HepG2 (cell line): ENCODE data around the gene ZNF213. TPM values are rescaled to one million over a fixed set of nuclear protein-coding genes. Genes with fewer than 3 reads are reported as not detected.

Experiments
- ADNP ChIP-seq: sonication (generic); formaldehyde crosslinking; IDR thresholded peaks from 2 replicates; pipeline ENCODE4 v1.4.0; 2020; ENCODE audit warnings: missing genetic modification reagents
- DMAP1 ChIP-seq: IDR thresholded peaks from 2 replicates; pipeline ENCODE4 v1.6.1; 2016
- ETV6 ChIP-seq: sonication (generic); formaldehyde crosslinking; conservative IDR thresholded peaks from 2 replicates; pipeline ENCODE4 v1.4.0; 2020; ENCODE audit warnings: missing genetic modification reagents
- HNRNPH1 ChIP-seq: fragments of 200-400 bp; formaldehyde crosslinking; optimal IDR thresholded peaks from 2 replicates; pipeline ENCODE3; 2017; ENCODE audit warnings: mild to moderate bottlenecking, low read depth, low read length
- MAFG ChIP-seq: sonication (generic); formaldehyde crosslinking; IDR thresholded peaks from 2 replicates; pipeline ENCODE4 v1.5.1; 2020; ENCODE audit warnings: mild to moderate bottlenecking, missing genetic modification reagents
- MYNN ChIP-seq: sonication (generic); formaldehyde crosslinking; IDR thresholded peaks from 2 replicates; pipeline ENCODE4 v1.4.0; 2020; ENCODE audit warnings: mild to moderate bottlenecking, low read depth, missing genetic modification reagents
- NFE2 ChIP-seq: sonication (generic); formaldehyde crosslinking; IDR thresholded peaks from 2 replicates; pipeline ENCODE4 v1.4.0; 2020; ENCODE audit warnings: missing genetic modification reagents
- RAD51 ChIP-seq: fragments of 450-650 bp; IDR thresholded peaks from 2 replicates; pipeline ENCODE4 v1.6.1; 2016; ENCODE audit warnings: borderline replicate concordance
- RARA ChIP-seq: IDR thresholded peaks from 2 replicates; pipeline ENCODE4 v1.6.1; 2016; ENCODE audit warnings: missing genetic modification reagents, missing compliant biosample characterization
- SNAPC2 ChIP-seq: sonication (generic); formaldehyde crosslinking; IDR thresholded peaks from 2 replicates; pipeline ENCODE4 v1.8.1; 2022; ENCODE audit warnings: mild to moderate bottlenecking, missing genetic modification reagents
- SSRP1 ChIP-seq: IDR thresholded peaks from 2 replicates; pipeline ENCODE4 v1.6.1; 2016; ENCODE audit warnings: control low read depth
- TBL1XR1 ChIP-seq: fragments of 150-350 bp; IDR thresholded peaks from 2 replicates; pipeline ENCODE4 v1.6.1; 2014; ENCODE audit warnings: borderline replicate concordance, low read length; ENCODE audit not compliant: partially characterized antibody
- THAP11 ChIP-seq: IDR thresholded peaks from 2 replicates; pipeline ENCODE4 v1.6.1; 2016; ENCODE audit warnings: missing biosample characterization, missing genetic modification reagents
- ZNF17 ChIP-seq: sonication (generic); formaldehyde crosslinking; IDR thresholded peaks from 2 replicates; pipeline ENCODE4 v1.5.0; 2020; ENCODE audit warnings: mild to moderate bottlenecking, missing genetic modification reagents
- ZNF235 ChIP-seq: sonication (generic); formaldehyde crosslinking; IDR thresholded peaks from 2 replicates; pipeline ENCODE4 v1.8.1; 2023; ENCODE audit warnings: mild to moderate bottlenecking, missing genetic modification reagents, borderline replicate concordance
- ZNF614 ChIP-seq: IDR thresholded peaks from 2 replicates; pipeline ENCODE4 v1.6.1; 2018; ENCODE audit warnings: missing biosample characterization, missing genetic modification reagents, inconsistent platforms, borderline replicate concordance
- polyA plus RNA-seq, 8 experiments: library from polyadenylated mRNA; depleted of rRNA in 3 of 8; stranded (reverse) in 7 of 8; unstranded in 1 of 8; fragments of >200 nt; fragmentation: Illumina TruSeq in 4 of 8; extraction: Trizol in 4 of 8; gene quantifications; 2 replicates each; pipeline versions ENCODE4 v1.2.1 to v1.2.3, GENCODE V29; 2011 to 2016; ENCODE audit warnings: low read depth in 4 of 8, missing spikeins in 1 of 8, mixed read lengths in 1 of 8; ENCODE audit not compliant: insufficient read depth in 1 of 8
- total RNA-seq, 5 experiments: library from RNA; depleted of rRNA; stranded (reverse); fragments of >200 nt; fragmentation: Illumina TruSeq; extraction: Trizol; gene quantifications; 2 replicates each; pipeline ENCODE4 v1.2.3, GENCODE V29; 2016; ENCODE audit warnings: low read depth in 1 of 5
- TF ChIP-seq, protein P1 (sequence below): sonication (generic); formaldehyde crosslinking; IDR thresholded peaks from 2 replicates; pipeline ENCODE4 v1.4.0; 2020; ENCODE audit warnings: mild to moderate bottlenecking, missing genetic modification reagents
- TF ChIP-seq, protein P2 (sequence below): sonication (generic); formaldehyde crosslinking; conservative IDR thresholded peaks from 2 replicates; pipeline ENCODE4 v1.4.0; 2020; ENCODE audit warnings: missing genetic modification reagents
- TF ChIP-seq, protein P3 (sequence below): sonication (generic); formaldehyde crosslinking; IDR thresholded peaks from 2 replicates; pipeline ENCODE4 v1.4.0; 2020; ENCODE audit warnings: missing genetic modification reagents, borderline replicate concordance
- TF ChIP-seq, protein P4 (sequence below): sonication (generic); IDR thresholded peaks from 2 replicates; pipeline ENCODE4 v1.6.1; 2016; ENCODE audit warnings: low read depth, borderline replicate concordance

Gene ZNF213
- total and polyA plus RNA-seq, 2 of the 13 experiments (the other 11 are each of a cell fraction or from before 2014, with no cell fraction given) = 0.59 to 0.97 TPM

GRCh38 chr16:3158510-3159314 is 23.9 kb downstream of the ZNF213 start (continued):
- TF ChIP-seq NFE2 (CRISPR knock-in tag) (no peak), ZNF614 (peak; percentile 19; the same call in 1 of the 2 replicates), ADNP (CRISPR knock-in tag) (no peak), DMAP1 (CRISPR knock-in tag) (peak; percentile 56), MYNN (CRISPR knock-in tag) (no peak), SSRP1 (CRISPR knock-in tag) (no peak), ZNF235 (CRISPR knock-in tag) (no peak), ETV6 (CRISPR knock-in tag) (no peak), RAD51 (no peak), RARA (no peak), ZNF17 (no peak), HNRNPH1 (no peak), SNAPC2 (CRISPR knock-in tag) (no peak), THAP11 (peak; percentile 64; the same call in 1 of the 2 replicates), MAFG (no peak), TBL1XR1 (no peak)
- TF ChIP-seq, protein P1, sequence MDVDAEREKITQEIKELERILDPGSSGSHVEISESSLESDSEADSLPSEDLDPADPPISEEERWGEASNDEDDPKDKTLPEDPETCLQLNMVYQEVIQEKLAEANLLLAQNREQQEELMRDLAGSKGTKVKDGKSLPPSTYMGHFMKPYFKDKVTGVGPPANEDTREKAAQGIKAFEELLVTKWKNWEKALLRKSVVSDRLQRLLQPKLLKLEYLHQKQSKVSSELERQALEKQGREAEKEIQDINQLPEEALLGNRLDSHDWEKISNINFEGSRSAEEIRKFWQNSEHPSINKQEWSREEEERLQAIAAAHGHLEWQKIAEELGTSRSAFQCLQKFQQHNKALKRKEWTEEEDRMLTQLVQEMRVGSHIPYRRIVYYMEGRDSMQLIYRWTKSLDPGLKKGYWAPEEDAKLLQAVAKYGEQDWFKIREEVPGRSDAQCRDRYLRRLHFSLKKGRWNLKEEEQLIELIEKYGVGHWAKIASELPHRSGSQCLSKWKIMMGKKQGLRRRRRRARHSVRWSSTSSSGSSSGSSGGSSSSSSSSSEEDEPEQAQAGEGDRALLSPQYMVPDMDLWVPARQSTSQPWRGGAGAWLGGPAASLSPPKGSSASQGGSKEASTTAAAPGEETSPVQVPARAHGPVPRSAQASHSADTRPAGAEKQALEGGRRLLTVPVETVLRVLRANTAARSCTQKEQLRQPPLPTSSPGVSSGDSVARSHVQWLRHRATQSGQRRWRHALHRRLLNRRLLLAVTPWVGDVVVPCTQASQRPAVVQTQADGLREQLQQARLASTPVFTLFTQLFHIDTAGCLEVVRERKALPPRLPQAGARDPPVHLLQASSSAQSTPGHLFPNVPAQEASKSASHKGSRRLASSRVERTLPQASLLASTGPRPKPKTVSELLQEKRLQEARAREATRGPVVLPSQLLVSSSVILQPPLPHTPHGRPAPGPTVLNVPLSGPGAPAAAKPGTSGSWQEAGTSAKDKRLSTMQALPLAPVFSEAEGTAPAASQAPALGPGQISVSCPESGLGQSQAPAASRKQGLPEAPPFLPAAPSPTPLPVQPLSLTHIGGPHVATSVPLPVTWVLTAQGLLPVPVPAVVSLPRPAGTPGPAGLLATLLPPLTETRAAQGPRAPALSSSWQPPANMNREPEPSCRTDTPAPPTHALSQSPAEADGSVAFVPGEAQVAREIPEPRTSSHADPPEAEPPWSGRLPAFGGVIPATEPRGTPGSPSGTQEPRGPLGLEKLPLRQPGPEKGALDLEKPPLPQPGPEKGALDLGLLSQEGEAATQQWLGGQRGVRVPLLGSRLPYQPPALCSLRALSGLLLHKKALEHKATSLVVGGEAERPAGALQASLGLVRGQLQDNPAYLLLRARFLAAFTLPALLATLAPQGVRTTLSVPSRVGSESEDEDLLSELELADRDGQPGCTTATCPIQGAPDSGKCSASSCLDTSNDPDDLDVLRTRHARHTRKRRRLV (CRISPR knock-in tag) = no peak
- TF ChIP-seq, protein P2, sequence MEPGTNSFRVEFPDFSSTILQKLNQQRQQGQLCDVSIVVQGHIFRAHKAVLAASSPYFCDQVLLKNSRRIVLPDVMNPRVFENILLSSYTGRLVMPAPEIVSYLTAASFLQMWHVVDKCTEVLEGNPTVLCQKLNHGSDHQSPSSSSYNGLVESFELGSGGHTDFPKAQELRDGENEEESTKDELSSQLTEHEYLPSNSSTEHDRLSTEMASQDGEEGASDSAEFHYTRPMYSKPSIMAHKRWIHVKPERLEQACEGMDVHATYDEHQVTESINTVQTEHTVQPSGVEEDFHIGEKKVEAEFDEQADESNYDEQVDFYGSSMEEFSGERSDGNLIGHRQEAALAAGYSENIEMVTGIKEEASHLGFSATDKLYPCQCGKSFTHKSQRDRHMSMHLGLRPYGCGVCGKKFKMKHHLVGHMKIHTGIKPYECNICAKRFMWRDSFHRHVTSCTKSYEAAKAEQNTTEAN (CRISPR knock-in tag) = no peak
- TF ChIP-seq, protein P3, sequence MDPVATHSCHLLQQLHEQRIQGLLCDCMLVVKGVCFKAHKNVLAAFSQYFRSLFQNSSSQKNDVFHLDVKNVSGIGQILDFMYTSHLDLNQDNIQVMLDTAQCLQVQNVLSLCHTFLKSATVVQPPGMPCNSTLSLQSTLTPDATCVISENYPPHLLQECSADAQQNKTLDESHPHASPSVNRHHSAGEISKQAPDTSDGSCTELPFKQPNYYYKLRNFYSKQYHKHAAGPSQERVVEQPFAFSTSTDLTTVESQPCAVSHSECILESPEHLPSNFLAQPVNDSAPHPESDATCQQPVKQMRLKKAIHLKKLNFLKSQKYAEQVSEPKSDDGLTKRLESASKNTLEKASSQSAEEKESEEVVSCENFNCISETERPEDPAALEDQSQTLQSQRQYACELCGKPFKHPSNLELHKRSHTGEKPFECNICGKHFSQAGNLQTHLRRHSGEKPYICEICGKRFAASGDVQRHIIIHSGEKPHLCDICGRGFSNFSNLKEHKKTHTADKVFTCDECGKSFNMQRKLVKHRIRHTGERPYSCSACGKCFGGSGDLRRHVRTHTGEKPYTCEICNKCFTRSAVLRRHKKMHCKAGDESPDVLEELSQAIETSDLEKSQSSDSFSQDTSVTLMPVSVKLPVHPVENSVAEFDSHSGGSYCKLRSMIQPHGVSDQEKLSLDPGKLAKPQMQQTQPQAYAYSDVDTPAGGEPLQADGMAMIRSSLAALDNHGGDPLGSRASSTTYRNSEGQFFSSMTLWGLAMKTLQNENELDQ (CRISPR knock-in tag) = no peak
- TF ChIP-seq, protein P4, sequence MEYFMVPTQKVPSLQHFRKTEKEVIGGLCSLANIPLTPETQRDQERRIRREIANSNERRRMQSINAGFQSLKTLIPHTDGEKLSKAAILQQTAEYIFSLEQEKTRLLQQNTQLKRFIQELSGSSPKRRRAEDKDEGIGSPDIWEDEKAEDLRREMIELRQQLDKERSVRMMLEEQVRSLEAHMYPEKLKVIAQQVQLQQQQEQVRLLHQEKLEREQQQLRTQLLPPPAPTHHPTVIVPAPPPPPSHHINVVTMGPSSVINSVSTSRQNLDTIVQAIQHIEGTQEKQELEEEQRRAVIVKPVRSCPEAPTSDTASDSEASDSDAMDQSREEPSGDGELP = peak; percentile 48; the same call in 1 of the 2 replicates
